ENCODE data around the gene CPNE7.

CPNE7 gene

DNA sequence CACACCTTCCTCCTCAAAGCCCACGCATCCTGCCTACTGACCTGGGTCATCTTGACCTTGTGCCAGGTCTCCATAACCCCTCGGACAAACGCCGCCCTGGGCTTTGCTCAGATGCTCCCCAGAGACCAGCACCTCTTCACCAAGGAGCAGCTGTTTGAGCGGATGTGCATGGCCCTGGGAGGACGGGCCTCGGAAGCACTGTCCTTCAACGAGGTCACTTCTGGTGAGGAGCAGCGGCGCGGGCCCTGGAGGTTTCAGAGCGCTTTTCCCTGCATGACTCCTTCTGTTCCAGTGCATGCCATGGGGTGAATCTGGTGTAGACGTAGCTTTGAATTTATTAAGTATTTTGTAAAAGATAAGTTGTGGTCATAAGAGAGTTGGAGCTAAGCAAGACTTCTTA, 22.6 kb upstream of the CPNE7 start:
- DNase-seq: no peak
- Histone ChIP-seq H3K36me3 (ENCODE audit: insufficient read depth, low read length) (peaks cover 79% of the 10 kb centered on the region), H3K9ac (ENCODE audit: low read depth, low read length) (no peak overlapping the region), H3K4me3 (ENCODE audit: low read depth in 1 of 2, low read length in 2 of 2) (no peak overlapping the region), H3K4me2 (ENCODE audit: insufficient read depth, low read length) (no peak overlapping the region), H3K27me3 (ENCODE audit: insufficient read depth, low read length, poor library complexity) (no peaks in the 10 kb centered on the region), H2AFZ (ENCODE audit: low read depth, low read length) (no peak overlapping the region), H4K20me1 (ENCODE audit: insufficient read depth, low read length) (peaks cover 4% of the 10 kb centered on the region; the same call in 1 of the 2 replicates), H3K27ac (ENCODE audit: low read length) (no peak overlapping the region), H3K79me2 (ENCODE audit: insufficient read depth, low read length) (no peaks in the 10 kb centered on the region), H3K9me3 (ENCODE audit: insufficient read depth, low read length, severe bottlenecking) (no peaks in the 10 kb centered on the region), H3K4me1 (ENCODE audit: insufficient read depth, low read length) (no peaks in the 10 kb centered on the region)
- TF ChIP-seq, protein P1, sequence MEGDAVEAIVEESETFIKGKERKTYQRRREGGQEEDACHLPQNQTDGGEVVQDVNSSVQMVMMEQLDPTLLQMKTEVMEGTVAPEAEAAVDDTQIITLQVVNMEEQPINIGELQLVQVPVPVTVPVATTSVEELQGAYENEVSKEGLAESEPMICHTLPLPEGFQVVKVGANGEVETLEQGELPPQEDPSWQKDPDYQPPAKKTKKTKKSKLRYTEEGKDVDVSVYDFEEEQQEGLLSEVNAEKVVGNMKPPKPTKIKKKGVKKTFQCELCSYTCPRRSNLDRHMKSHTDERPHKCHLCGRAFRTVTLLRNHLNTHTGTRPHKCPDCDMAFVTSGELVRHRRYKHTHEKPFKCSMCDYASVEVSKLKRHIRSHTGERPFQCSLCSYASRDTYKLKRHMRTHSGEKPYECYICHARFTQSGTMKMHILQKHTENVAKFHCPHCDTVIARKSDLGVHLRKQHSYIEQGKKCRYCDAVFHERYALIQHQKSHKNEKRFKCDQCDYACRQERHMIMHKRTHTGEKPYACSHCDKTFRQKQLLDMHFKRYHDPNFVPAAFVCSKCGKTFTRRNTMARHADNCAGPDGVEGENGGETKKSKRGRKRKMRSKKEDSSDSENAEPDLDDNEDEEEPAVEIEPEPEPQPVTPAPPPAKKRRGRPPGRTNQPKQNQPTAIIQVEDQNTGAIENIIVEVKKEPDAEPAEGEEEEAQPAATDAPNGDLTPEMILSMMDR (IDR thresholded peaks at IDR 0.05; ENCODE audit: borderline replicate concordance, extremely low read depth, low read length, poor library complexity, severe bottlenecking): no peak
- TF ChIP-seq EZH2 (IDR thresholded peaks at IDR 0.05; ENCODE audit: borderline replicate concordance, low read depth, low read length, severe bottlenecking): no peak
- ATAC-seq (ENCODE audit: insufficient read depth, low read depth): no peak

DNA sequence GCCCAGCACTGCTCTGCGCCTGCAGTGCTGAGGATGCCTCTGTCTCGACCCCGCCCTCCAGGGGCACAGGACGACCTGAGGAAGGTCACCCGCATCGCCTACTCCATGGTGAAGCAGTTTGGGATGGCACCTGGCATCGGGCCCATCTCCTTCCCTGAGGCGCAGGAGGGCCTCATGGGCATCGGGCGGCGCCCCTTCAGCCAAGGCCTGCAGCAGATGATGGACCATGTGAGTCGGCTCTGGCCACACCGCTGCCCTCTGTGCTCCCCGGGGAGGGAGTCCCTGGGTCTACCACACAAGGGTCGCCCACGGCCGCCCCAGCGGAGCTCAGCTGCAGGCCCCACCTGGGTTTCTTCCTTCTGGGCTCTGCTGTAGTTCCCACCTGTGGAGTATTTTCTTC, 21.8 kb upstream of the CPNE7 start:
- DNase-seq: no peak
- TF ChIP-seq, protein P1 (IDR thresholded peaks at IDR 0.05; ENCODE audit: borderline replicate concordance, extremely low read depth, low read length, poor library complexity, severe bottlenecking): no peak
- no peak for TF ChIP-seq EZH2 (IDR thresholded peaks at IDR 0.05; ENCODE audit: borderline replicate concordance, low read depth, low read length, severe bottlenecking)
- peaks cover 4% of the 10 kb centered on the region; the same call in 1 of the 2 replicates for H4K20me1 ChIP-seq (ENCODE audit: insufficient read depth, low read length)
- H3K9me3 ChIP-seq (ENCODE audit: insufficient read depth, low read length, severe bottlenecking): no peaks in the 10 kb centered on the region
- no peak overlapping the region for H3K4me2 ChIP-seq (ENCODE audit: insufficient read depth, low read length)
- no peak overlapping the region for H3K9ac ChIP-seq (ENCODE audit: low read depth, low read length)
- H3K4me1 ChIP-seq (ENCODE audit: insufficient read depth, low read length): no peaks in the 10 kb centered on the region
- no peak overlapping the region for H2AFZ ChIP-seq (ENCODE audit: low read depth, low read length)
- H3K27ac ChIP-seq (ENCODE audit: low read length): no peak overlapping the region
- no peak overlapping the region for H3K4me3 ChIP-seq (ENCODE audit: low read depth in 1 of 2, low read length in 2 of 2)
- H3K79me2 ChIP-seq (ENCODE audit: insufficient read depth, low read length): no peaks in the 10 kb centered on the region
- no peaks in the 10 kb centered on the region for H3K27me3 ChIP-seq (ENCODE audit: insufficient read depth, low read length, poor library complexity)
- no peak for ATAC-seq (ENCODE audit: insufficient read depth, low read depth)
- H3K36me3 ChIP-seq (ENCODE audit: insufficient read depth, low read length): peaks cover 71% of the 10 kb centered on the region

DNA sequence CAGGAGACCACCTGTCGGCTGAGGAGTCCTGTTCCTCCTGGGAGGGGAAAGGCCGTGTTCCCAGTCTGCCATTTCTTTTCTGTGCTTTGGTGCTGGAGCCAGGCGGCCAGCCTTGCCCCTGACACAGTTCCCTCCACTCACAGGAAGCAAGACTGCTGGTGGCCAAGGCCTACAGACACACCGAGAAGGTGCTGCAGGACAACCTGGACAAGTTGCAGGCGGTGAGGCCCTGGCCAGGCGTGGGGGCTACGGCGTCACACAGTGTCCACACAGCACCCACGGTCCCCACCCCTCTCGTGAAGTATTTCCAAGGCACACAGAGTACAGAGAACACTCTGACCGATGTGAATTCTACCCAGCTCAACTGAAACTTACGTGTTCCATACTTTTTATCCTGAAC, 21.2 kb upstream of the CPNE7 start:
- H3K4me1 ChIP-seq (ENCODE audit: insufficient read depth, low read length): peaks cover 3% of the 10 kb centered on the region
- no peak overlapping the region for H3K4me2 ChIP-seq (ENCODE audit: insufficient read depth, low read length)
- peaks cover 65% of the 10 kb centered on the region for H3K36me3 ChIP-seq (ENCODE audit: insufficient read depth, low read length)
- H3K27me3 ChIP-seq (ENCODE audit: insufficient read depth, low read length, poor library complexity): no peaks in the 10 kb centered on the region
- no peak overlapping the region for H3K9ac ChIP-seq (ENCODE audit: low read depth, low read length)
- H3K9me3 ChIP-seq (ENCODE audit: insufficient read depth, low read length, severe bottlenecking): no peaks in the 10 kb centered on the region
- ATAC-seq (ENCODE audit: insufficient read depth, low read depth) (no peak), DNase-seq (no peak)
- no peak for TF ChIP-seq EZH2 (IDR thresholded peaks at IDR 0.05; ENCODE audit: borderline replicate concordance, low read depth, low read length, severe bottlenecking)
- TF ChIP-seq, protein P1 (IDR thresholded peaks at IDR 0.05; ENCODE audit: borderline replicate concordance, extremely low read depth, low read length, poor library complexity, severe bottlenecking): no peak
- H3K79me2 ChIP-seq (ENCODE audit: insufficient read depth, low read length): no peaks in the 10 kb centered on the region
- no peak overlapping the region for H3K4me3 ChIP-seq (ENCODE audit: low read depth in 1 of 2, low read length in 2 of 2)
- H2AFZ ChIP-seq (ENCODE audit: low read depth, low read length): no peak overlapping the region
- H3K27ac ChIP-seq (ENCODE audit: low read length): no peak overlapping the region
- peaks cover 4% of the 10 kb centered on the region; the same call in 1 of the 2 replicates for H4K20me1 ChIP-seq (ENCODE audit: insufficient read depth, low read length)

DNA sequence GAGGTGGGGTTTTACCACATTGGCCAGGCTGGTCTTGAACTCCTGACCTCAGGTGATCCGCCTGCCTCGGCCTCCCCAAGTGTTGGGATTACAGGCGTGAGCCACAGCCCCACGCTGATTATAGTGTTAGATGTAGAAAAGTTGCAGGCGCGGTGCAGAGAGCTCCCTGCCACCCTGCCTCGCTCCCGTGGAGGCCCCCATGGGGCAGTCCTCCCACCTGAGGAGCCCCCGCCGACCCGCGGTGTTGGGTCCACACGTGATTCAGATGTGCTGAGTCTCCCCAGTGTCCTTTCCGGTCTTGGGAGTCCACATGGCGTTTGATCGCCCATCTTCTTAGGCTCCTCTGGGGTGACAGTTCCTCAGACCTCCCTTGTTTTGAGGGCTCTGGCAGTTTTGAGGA, 20.3 kb upstream of the CPNE7 start:
- peaks cover 7% of the 10 kb centered on the region for H3K79me2 ChIP-seq (ENCODE audit: insufficient read depth, low read length)
- no peaks in the 10 kb centered on the region for H3K27me3 ChIP-seq (ENCODE audit: insufficient read depth, low read length, poor library complexity)
- no peak overlapping the region for H3K4me3 ChIP-seq (ENCODE audit: low read depth in 1 of 2, low read length in 2 of 2)
- ATAC-seq (ENCODE audit: insufficient read depth, low read depth): no peak
- H3K4me1 ChIP-seq (ENCODE audit: insufficient read depth, low read length): peaks cover 8% of the 10 kb centered on the region
- no peak overlapping the region for H3K27ac ChIP-seq (ENCODE audit: low read length)
- no peak overlapping the region for H3K9ac ChIP-seq (ENCODE audit: low read depth, low read length)
- peaks cover 59% of the 10 kb centered on the region for H3K36me3 ChIP-seq (ENCODE audit: insufficient read depth, low read length)
- no peak overlapping the region for H2AFZ ChIP-seq (ENCODE audit: low read depth, low read length)
- peaks cover 4% of the 10 kb centered on the region; the same call in 1 of the 2 replicates for H4K20me1 ChIP-seq (ENCODE audit: insufficient read depth, low read length)
- TF ChIP-seq, protein P1 (IDR thresholded peaks at IDR 0.05; ENCODE audit: borderline replicate concordance, extremely low read depth, low read length, poor library complexity, severe bottlenecking): no peak
- TF ChIP-seq EZH2 (IDR thresholded peaks at IDR 0.05; ENCODE audit: borderline replicate concordance, low read depth, low read length, severe bottlenecking): no peak
- H3K4me2 ChIP-seq (ENCODE audit: insufficient read depth, low read length): no peak overlapping the region
- no peaks in the 10 kb centered on the region for H3K9me3 ChIP-seq (ENCODE audit: insufficient read depth, low read length, severe bottlenecking)
- DNase-seq: no peak
